A673 (cell line): ENCODE results near the gene MIS12.

Experiments used
- CTCF ChIP-seq: fragments of 300-800, 200-600 bp; sonication (generic); conservative IDR thresholded peaks from 2 replicates; pipeline ENCODE4 v1.5.1; 2017; ENCODE audit warnings: low read depth, mild to moderate bottlenecking, antibody characterized with exemption, low read length, moderate library complexity, mixed read lengths
- EZH2 ChIP-seq: fragments of 200-600 bp; sonication (generic); IDR thresholded peaks from 2 replicates; pipeline ENCODE4 v1.6.1; 2017; ENCODE audit warnings: borderline replicate concordance, low read depth, mild to moderate bottlenecking, mixed read lengths, antibody characterized with exemption, low read length; ENCODE audit not compliant: poor library complexity, severe bottlenecking

DNA sequence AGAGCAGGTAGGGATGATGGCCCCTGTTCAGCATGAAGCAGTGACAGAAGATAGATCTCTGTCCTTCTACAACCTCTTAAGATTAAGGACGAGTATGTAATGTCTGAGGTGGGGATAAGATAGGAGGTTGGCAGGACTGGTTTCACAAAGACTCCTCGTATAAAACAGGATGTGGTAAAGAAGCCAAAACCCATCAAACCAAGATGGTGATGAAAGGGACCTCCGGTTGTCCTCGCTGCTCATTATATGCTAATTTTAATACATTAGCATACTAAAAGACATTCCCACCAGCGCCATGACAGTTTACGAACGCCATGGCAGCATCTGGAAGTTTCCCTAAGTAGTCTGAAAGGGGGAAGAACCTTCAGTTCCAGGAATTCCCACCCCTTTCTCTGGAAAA, 27.3 kb downstream of the MIS12 start:
- no peak for TF ChIP-seq CTCF
- TF ChIP-seq EZH2, result no peak
